ENCODE results near the gene NBAS. TPM values are rescaled to one million over a fixed set of nuclear protein-coding genes. Genes with fewer than 3 reads are reported as not detected.

The NBAS gene
- total and polyA plus RNA-seq, 2 of the 13 experiments (the other 11 are each of a cell fraction or from before 2014, with no cell fraction given) = 33.6 to 58.7 TPM

- no peak for TF ChIP-seq NFIC (IDR thresholded peaks at IDR 0.05; ENCODE audit: low read length)
- no peak for TF ChIP-seq ONECUT2 (CRISPR knock-in tag; IDR thresholded peaks at IDR 0.05)
- 0 out of 2 replicates have a peak, but pooled peaks have one; percentile 43 for TF ChIP-seq ZNF598 (CRISPR knock-in tag; IDR thresholded peaks at IDR 0.05; ENCODE audit: borderline replicate concordance)
- TF ChIP-seq ZNF616 (CRISPR knock-in tag; IDR thresholded peaks at IDR 0.05; ENCODE audit: low read depth) = 0 out of 2 replicates have a peak, but pooled peaks have one; percentile 40
- no peak for TF ChIP-seq RAD21 (CRISPR knock-in tag; IDR thresholded peaks at IDR 0.05)
- no peak for TF ChIP-seq ISL2 (CRISPR knock-in tag; IDR thresholded peaks at IDR 0.05)
- TF ChIP-seq UBTF (CRISPR knock-in tag; IDR thresholded peaks at IDR 0.05) = peak; percentile 14; the same call in 1 of the 2 replicates
- no peak for TF ChIP-seq ZMYM3 (CRISPR knock-in tag; IDR thresholded peaks at IDR 0.05)
- peak; percentile 38; the same call in 1 of the 2 replicates for TF ChIP-seq ZBTB7B (CRISPR knock-in tag; IDR thresholded peaks at IDR 0.05)
- 0 out of 2 replicates have a peak, but pooled peaks have one; percentile 30 for TF ChIP-seq ZNF766 (CRISPR knock-in tag; IDR thresholded peaks at IDR 0.05; ENCODE audit: borderline replicate concordance)
- 0 out of 2 replicates have a peak, but pooled peaks have one; percentile 30 for TF ChIP-seq CSRNP1 (CRISPR knock-in tag; IDR thresholded peaks at IDR 0.05)
- no peak for TF ChIP-seq ZBTB49 (CRISPR knock-in tag; IDR thresholded peaks at IDR 0.05; ENCODE audit: borderline replicate concordance)
- TF ChIP-seq ZNF24 (IDR thresholded peaks at IDR 0.05) = no peak
- peak; percentile 100 for TF ChIP-seq MYPOP (CRISPR knock-in tag; IDR thresholded peaks at IDR 0.05)
- TF ChIP-seq ZEB1 (IDR thresholded peaks at IDR 0.05; ENCODE audit: insufficient replicate concordance, low read depth) = no peak
- TF ChIP-seq JUN (CRISPR knock-in tag; IDR thresholded peaks at IDR 0.05) = no peak
- TF ChIP-seq EEA1 (CRISPR knock-in tag; IDR thresholded peaks at IDR 0.05; ENCODE audit: borderline replicate concordance) = peak; percentile 37; the same call in 1 of the 2 replicates
- 0 out of 2 replicates have a peak, but pooled peaks have one; percentile 15 for TF ChIP-seq RARA (CRISPR knock-in tag; IDR thresholded peaks at IDR 0.05)
- TF ChIP-seq CREM (IDR thresholded peaks at IDR 0.05) = no peak
- TF ChIP-seq CREM (CRISPR knock-in tag; IDR thresholded peaks at IDR 0.05) = no peak
- TF ChIP-seq ZMYM2 (CRISPR knock-in tag; IDR thresholded peaks at IDR 0.05) = no peak
- TF ChIP-seq HOXA3 (CRISPR knock-in tag; IDR thresholded peaks at IDR 0.05) = 0 out of 2 replicates have a peak, but pooled peaks have one; percentile 34
- TF ChIP-seq YEATS4 (CRISPR knock-in tag; IDR thresholded peaks at IDR 0.05; ENCODE audit: borderline replicate concordance) = peak; percentile 21; the same call in 1 of the 2 replicates
Observed at GRCh38 chr2:15560140-15560987, 770 bp downstream of the NBAS start (continued).

Measured in HepG2 (cell line).